Stimulated activated naive CD4-positive, alpha-beta T cell treated with Interleukin-2 at 50 U/mL for 16 hours (primary cell): Measurements from ENCODE around the gene OPRD1.
"Not testable (repeated sequence)": the region's sequence is repeated elsewhere in the genome, so short reads cannot be mapped to it uniquely, and the experiment has no call there.

Experiments
- DNase-seq: peaks from one replicate; lab custom pipeline; 2025; lab: John Stamatoyannopoulos, UW

OPRD1 gene

GRCh38 chr1:28801461-28801860, 10.5 kb upstream of the OPRD1 start:
- DNase-seq: no peak

GRCh38 chr1:28803051-28803450, 8.9 kb upstream of the OPRD1 start:
- no peak for DNase-seq

- no peak for DNase-seq
Measured at GRCh38 chr1:28803662-28804061, 8.3 kb upstream of the OPRD1 start.

- DNase-seq: no peak
Measured at GRCh38 chr1:28804071-28804470, 7.9 kb upstream of the OPRD1 start.

- no peak for DNase-seq
Measured at GRCh38 chr1:28807046-28807445, 4.9 kb upstream of the OPRD1 start.

GRCh38 chr1:28807986-28808385, 4.0 kb upstream of the OPRD1 start:
- no peak for DNase-seq

GRCh38 chr1:28811369-28811765, 603 bp upstream of the OPRD1 start:
- no peak for DNase-seq

- DNase-seq: no peak
Measured at GRCh38 chr1:28812669-28813468, 899 bp downstream of the OPRD1 start.

GRCh38 chr1:28813931-28814465, 2.0 kb downstream of the OPRD1 start:
- DNase-seq: no peak

GRCh38 chr1:28815533-28816185, 3.7 kb downstream of the OPRD1 start:
- no peak for DNase-seq

GRCh38 chr1:28817133-28817532, 5.2 kb downstream of the OPRD1 start:
- DNase-seq: no peak

GRCh38 chr1:28819020-28819419, 7.0 kb downstream of the OPRD1 start:
- no peak for DNase-seq

GRCh38 chr1:28822799-28823198, 10.8 kb downstream of the OPRD1 start:
- DNase-seq: no peak

- DNase-seq: not testable (repeated sequence)
Measured at GRCh38 chr1:28824061-28824460, 12.1 kb downstream of the OPRD1 start.

- not testable (repeated sequence) for DNase-seq
Measured at GRCh38 chr1:28828227-28828858, 16.4 kb downstream of the OPRD1 start.

GRCh38 chr1:28830814-28831213, 18.8 kb downstream of the OPRD1 start:
- DNase-seq: no peak

- no peak for DNase-seq
Measured at GRCh38 chr1:28832966-28833365, 21.0 kb downstream of the OPRD1 start.

- DNase-seq: no peak
Measured at GRCh38 chr1:28833381-28833780, 21.4 kb downstream of the OPRD1 start.

GRCh38 chr1:28835237-28835650, 23.3 kb downstream of the OPRD1 start:
- no peak for DNase-seq

GRCh38 chr1:28836421-28836956, 24.5 kb downstream of the OPRD1 start:
- DNase-seq: no peak

GRCh38 chr1:28840928-28841544, 29.1 kb downstream of the OPRD1 start:
- no peak for DNase-seq
